ENCODE results near the gene HERC2. TPM values are rescaled to one million over a fixed set of nuclear protein-coding genes. Genes with fewer than 3 reads are reported as not detected.
"Not testable (repeated sequence)": the region's sequence is repeated elsewhere in the genome, so short reads cannot be mapped to it uniquely, and the experiment has no call there.

The HERC2 gene
- total RNA-seq, 2 experiments from 2014 or later = 30.2 to 33.7 TPM

DNA sequence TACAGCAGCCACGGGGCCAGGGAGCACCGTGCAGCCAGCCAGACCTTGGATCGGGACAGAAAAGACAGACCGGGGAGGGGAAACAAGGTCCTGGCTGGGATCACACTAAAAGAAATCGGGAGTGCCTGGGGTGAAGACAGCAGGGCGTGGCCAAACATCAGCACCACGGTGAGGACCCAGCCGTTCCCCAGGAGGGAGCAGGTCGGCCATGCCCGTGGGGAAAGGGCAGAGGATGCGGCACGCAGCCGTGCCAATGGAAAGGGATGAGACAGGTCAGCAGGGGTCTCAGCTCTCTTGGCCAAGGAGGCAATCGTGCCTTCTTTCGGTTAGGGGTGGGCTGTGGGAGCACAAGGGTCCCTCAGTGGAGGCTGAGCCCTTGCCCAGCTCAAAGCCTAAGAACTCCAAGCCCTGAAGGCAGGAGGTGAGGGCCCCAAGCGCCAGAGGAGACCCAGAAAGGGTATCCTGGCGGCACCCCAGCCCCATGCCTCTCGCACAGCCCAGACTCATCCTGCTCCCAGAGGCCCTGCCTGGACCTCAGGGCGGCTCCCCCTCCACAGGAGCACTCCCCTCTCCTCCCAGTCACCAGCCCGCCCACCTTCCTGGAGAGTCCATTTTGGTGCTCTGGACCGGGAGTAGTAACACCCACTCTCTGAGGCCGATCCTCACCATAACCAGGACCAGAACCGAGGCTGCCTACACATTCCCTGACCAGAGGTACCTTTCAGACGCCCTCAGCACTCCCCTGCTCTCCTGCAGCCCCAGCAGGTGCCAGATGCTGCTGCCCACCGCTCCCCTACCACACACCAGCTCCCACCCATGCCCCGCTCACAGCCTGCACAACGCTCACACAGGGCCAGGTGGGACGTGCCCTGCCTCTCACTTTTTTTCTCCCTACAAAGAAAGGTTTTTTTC is 199.7 kb downstream of the HERC2 start:
- peaks cover 20% of the 10 kb centered on the region for H3K36me3 Mint-ChIP-seq (ENCODE audit: low read depth)
- no peaks in the 10 kb centered on the region for H3K9me3 Mint-ChIP-seq
- CTCF ChIA-PET = interaction anchor here (0.8 to 1.2 kb wide), 3 partner anchors 12 to 31 kb away, joined by 3 to 5 read pairs (median 3); no protein-coding TSS in a partner anchor
- peaks cover 7% of the 10 kb centered on the region for H3K4me1 Mint-ChIP-seq
- POLR2A ChIA-PET = no interaction called here
- H3K27me3 Mint-ChIP-seq = no peaks in the 10 kb centered on the region
- no peak overlapping the region for H3K4me3 Mint-ChIP-seq
- no peak overlapping the region for H3K27ac Mint-ChIP-seq
- DNase-seq = no peak

GRCh38 chr15:28121577-28121976 is 200.4 kb downstream of the HERC2 start:
- DNase-seq, H3K4me3 Mint-ChIP-seq, H3K4me1 Mint-ChIP-seq, H3K9me3 Mint-ChIP-seq, H3K27ac Mint-ChIP-seq, POLR2A ChIA-PET, CTCF ChIA-PET, H3K27me3 Mint-ChIP-seq: not testable (repeated sequence)
- H3K36me3 Mint-ChIP-seq (ENCODE audit: low read depth) = peaks cover 21% of the 10 kb centered on the region

GRCh38 chr15:28120359-28120640 is 201.7 kb downstream of the HERC2 start:
- H3K4me3 Mint-ChIP-seq = no peak overlapping the region
- H3K4me1 Mint-ChIP-seq = peaks cover 7% of the 10 kb centered on the region
- H3K36me3 Mint-ChIP-seq (ENCODE audit: low read depth) = peaks cover 24% of the 10 kb centered on the region
- H3K27me3 Mint-ChIP-seq = no peaks in the 10 kb centered on the region
- H3K27ac Mint-ChIP-seq = no peak overlapping the region
- H3K9me3 Mint-ChIP-seq = no peaks in the 10 kb centered on the region
- CTCF ChIA-PET = no interaction called here
- POLR2A ChIA-PET = no interaction called here
- DNase-seq = no peak

DNA sequence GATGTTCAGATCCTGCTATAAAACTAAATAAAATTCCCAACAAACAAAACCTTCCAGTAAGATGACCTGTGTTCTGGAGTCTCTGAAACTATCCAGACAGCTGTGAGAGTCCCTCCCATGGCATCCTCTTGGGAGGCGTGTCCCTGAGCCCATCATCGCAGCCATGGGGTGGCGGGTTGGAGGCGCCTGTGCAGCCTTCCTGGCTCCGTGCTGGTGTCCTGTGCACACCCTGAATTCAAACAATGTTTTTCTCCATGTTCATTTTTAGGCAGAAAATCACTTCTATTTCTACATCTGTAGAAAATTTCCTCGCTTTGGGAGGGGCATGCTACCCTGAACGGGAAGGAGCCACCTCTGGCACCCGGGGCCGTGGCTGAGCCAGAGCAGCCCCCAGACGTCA is 203.4 kb downstream of the HERC2 start:
- ChIA-PET CTCF (no interaction called here), POLR2A (no interaction called here)
- H3K4me1 Mint-ChIP-seq = peaks cover 7% of the 10 kb centered on the region
- no peaks in the 10 kb centered on the region for H3K9me3 Mint-ChIP-seq
- DNase-seq = no peak
- H3K27ac Mint-ChIP-seq = no peak overlapping the region
- peaks cover 22% of the 10 kb centered on the region for H3K36me3 Mint-ChIP-seq (ENCODE audit: low read depth)
- no peaks in the 10 kb centered on the region for H3K27me3 Mint-ChIP-seq
- no peak overlapping the region for H3K4me3 Mint-ChIP-seq

DNA sequence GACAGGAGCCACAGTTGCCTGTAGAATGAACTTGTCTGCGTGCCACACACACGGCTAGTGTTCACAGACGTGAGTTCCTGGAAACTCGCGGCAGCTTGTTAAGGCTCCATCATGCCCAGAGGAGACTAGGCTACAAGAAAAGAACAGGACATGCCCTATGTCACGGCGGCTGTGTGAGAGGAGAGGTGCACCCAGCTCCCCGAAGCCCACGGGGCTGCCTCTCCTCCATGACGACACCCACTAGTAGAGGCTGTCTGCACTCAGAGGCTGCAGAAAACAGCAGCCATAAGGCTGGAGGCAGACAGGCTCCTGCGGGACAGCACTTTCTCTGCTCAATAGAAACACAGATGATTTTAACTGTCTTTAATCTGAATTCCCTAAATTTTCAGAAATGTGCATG is 203.9 kb downstream of the HERC2 start:
- Mint-ChIP-seq H3K27me3 (no peaks in the 10 kb centered on the region), H3K4me3 (no peak overlapping the region), H3K27ac (no peak overlapping the region), H3K9me3 (no peaks in the 10 kb centered on the region), H3K4me1 (peaks cover 4% of the 10 kb centered on the region), H3K36me3 (ENCODE audit: low read depth) (peaks cover 18% of the 10 kb centered on the region)
- ChIA-PET CTCF (interaction anchor here (1.6 kb wide), 1 partner anchor 8 kb away, joined by 9 read pairs; no protein-coding TSS in a partner anchor), POLR2A (no interaction called here)
- DNase-seq = no peak

GRCh38 chr15:28117432-28117990 is 204.5 kb downstream of the HERC2 start:
- Mint-ChIP-seq H3K27ac (no peak overlapping the region), H3K4me1 (peaks cover 4% of the 10 kb centered on the region), H3K4me3 (no peak overlapping the region), H3K27me3 (no peaks in the 10 kb centered on the region), H3K36me3 (ENCODE audit: low read depth) (peaks cover 14% of the 10 kb centered on the region), H3K9me3 (no peaks in the 10 kb centered on the region)
- no peak for DNase-seq
- ChIA-PET CTCF (interaction anchor here (1.6 kb wide), 1 partner anchor 8 kb away, joined by 9 read pairs; no protein-coding TSS in a partner anchor), POLR2A (no interaction called here)

DNA sequence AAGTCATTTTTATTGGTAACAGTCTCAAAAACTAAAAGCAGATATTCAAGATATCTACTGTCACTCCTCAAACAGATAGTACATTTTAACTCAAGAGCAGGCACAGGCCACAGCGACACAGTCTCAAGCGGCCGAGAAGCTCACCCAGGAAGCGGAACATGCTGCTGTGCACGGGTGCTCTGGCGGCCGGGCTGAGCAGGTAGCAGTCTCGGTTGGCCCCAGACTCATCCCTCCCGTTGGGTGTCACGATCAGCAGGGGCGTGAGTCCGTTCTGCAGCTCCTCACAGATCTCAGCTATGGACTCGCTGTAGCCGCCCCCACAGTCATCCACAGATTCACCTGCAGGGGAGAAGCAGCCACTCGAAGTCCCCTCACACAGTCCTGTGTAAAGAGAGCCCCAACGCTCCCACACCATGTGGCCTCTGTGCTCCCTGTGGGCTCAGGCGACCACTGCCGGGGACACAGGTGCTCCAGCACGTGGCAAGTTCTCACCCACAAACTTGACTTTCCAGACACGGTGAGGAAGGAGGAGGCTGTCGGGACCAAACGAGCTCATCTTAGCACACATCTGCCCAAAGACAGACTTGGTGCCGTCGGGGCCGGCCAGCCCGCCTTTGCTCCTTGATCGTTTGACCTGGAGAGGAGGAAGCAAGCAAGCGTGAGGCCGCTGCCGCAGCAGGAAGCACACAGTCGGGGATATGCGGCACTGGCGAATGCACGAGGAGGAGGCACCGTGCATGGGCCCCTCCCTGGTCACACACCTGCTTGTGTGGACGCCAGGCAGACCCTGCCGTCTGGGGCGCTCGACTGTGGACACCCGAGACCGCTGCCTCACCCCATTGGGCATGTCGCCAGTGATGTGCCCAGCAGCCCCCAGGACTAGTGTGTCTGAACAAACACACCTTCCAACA is 205.2 kb downstream of the HERC2 start:
- no peaks in the 10 kb centered on the region for H3K27me3 Mint-ChIP-seq
- no peak overlapping the region for H3K27ac Mint-ChIP-seq
- POLR2A ChIA-PET = no interaction called here
- H3K4me1 Mint-ChIP-seq = peaks cover 4% of the 10 kb centered on the region
- H3K36me3 Mint-ChIP-seq (ENCODE audit: low read depth) = peaks cover 18% of the 10 kb centered on the region
- no peak overlapping the region for H3K4me3 Mint-ChIP-seq
- CTCF ChIA-PET = interaction anchor here (0.8 to 1.6 kb wide), 2 partner anchors 9 kb away, joined by 4 to 9 read pairs; no protein-coding TSS in a partner anchor
- no peak for DNase-seq
- no peaks in the 10 kb centered on the region for H3K9me3 Mint-ChIP-seq

GRCh38 chr15:28115871-28116270 is 206.1 kb downstream of the HERC2 start:
- Mint-ChIP-seq H3K9me3 (no peaks in the 10 kb centered on the region), H3K27ac (no peak overlapping the region), H3K4me3 (no peak overlapping the region), H3K36me3 (ENCODE audit: low read depth) (peaks cover 24% of the 10 kb centered on the region), H3K27me3 (no peaks in the 10 kb centered on the region), H3K4me1 (no peaks in the 10 kb centered on the region)
- no peak for DNase-seq
- CTCF ChIA-PET = interaction anchor here (0.8 kb wide), 1 partner anchor 10 kb away, joined by 4 read pairs; no protein-coding TSS in a partner anchor
- POLR2A ChIA-PET = no interaction called here

- Mint-ChIP-seq H3K9me3 (no peaks in the 10 kb centered on the region), H3K27ac (no peak overlapping the region), H3K4me3 (no peak overlapping the region), H3K36me3 (ENCODE audit: low read depth) (peaks cover 24% of the 10 kb centered on the region), H3K4me1 (no peaks in the 10 kb centered on the region), H3K27me3 (no peaks in the 10 kb centered on the region)
- CTCF ChIA-PET = interaction anchor here (0.7 to 1.2 kb wide), 2 partner anchors 11 to 16 kb away, joined by 3 to 4 read pairs; no protein-coding TSS in a partner anchor
- POLR2A ChIA-PET = no interaction called here
- DNase-seq = no peak
These were observed 207.0 kb downstream of the HERC2 start for GRCh38 chr15:28114721-28115622.

- no peaks in the 10 kb centered on the region for H3K27me3 Mint-ChIP-seq
- H3K4me1 Mint-ChIP-seq = no peaks in the 10 kb centered on the region
- H3K27ac Mint-ChIP-seq = no peak overlapping the region
- POLR2A ChIA-PET = no interaction called here
- no peaks in the 10 kb centered on the region for H3K9me3 Mint-ChIP-seq
- CTCF ChIA-PET = interaction anchor here (1.2 kb wide), 1 partner anchor 12 kb away, joined by 3 read pairs; no protein-coding TSS in a partner anchor
- DNase-seq = no peak
- H3K4me3 Mint-ChIP-seq = no peak overlapping the region
- peaks cover 24% of the 10 kb centered on the region for H3K36me3 Mint-ChIP-seq (ENCODE audit: low read depth)
These were observed 207.9 kb downstream of the HERC2 start for GRCh38 chr15:28114114-28114455.

GRCh38 chr15:28113394-28114113 is 208.4 kb downstream of the HERC2 start:
- POLR2A ChIA-PET = no interaction called here
- H3K9me3 Mint-ChIP-seq = no peaks in the 10 kb centered on the region
- CTCF ChIA-PET = no interaction called here
- H3K36me3 Mint-ChIP-seq (ENCODE audit: low read depth) = peaks cover 24% of the 10 kb centered on the region
- H3K4me1 Mint-ChIP-seq = no peaks in the 10 kb centered on the region
- no peak overlapping the region for H3K4me3 Mint-ChIP-seq
- no peak overlapping the region for H3K27ac Mint-ChIP-seq
- H3K27me3 Mint-ChIP-seq = no peaks in the 10 kb centered on the region
- no peak for DNase-seq

DNA sequence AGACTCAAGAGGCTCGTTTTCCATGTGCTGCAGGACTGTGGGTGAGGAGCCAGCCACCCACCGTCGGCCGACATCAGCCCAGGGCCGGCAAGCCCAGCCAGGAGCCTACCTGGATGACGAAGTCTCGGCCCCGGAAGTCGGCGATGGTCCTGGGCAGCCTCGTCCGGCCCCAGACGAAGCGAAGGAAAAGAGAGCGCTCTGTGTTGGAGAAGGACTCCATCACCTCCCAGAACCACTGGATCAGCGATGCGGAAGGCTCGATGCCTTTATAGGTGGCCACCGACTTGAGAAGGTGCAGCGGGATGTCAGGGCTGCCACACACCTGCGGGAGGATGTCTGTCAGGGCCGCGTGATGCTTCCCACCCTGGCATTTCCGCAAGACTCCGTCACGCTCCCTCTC is 209.0 kb downstream of the HERC2 start:
- no peak overlapping the region for H3K27ac Mint-ChIP-seq
- CTCF ChIA-PET = no interaction called here

More for the DNA sequence above, 209.0 kb downstream of the HERC2 start:
- Mint-ChIP-seq H3K9me3 (no peaks in the 10 kb centered on the region), H3K36me3 (ENCODE audit: low read depth) (peaks cover 24% of the 10 kb centered on the region), H3K4me1 (peaks cover under 1% of the 10 kb centered on the region), H3K4me3 (no peak overlapping the region), H3K27me3 (peaks cover 1% of the 10 kb centered on the region)
- no peak for DNase-seq
- POLR2A ChIA-PET = no interaction called here
